ENCODE measurements around the gene SETD2.
A peak's percentile ranks its signal among the peaks of the same experiment; 100 is the strongest.

Gene SETD2

GRCh38 chr3:47000922-47001730 is 162.8 kb downstream of the SETD2 start:
- H3K4me3 ChIP-seq (ENCODE audit: low read depth, low read length) = no peak overlapping the region
- TF ChIP-seq MAX (IDR thresholded peaks at IDR 0.05; ENCODE audit: low read depth, low read length) (no peak), POLR2A (IDR thresholded peaks at IDR 0.05; ENCODE audit: extremely low read depth, insufficient read length) (no peak), CTCF (IDR thresholded peaks at IDR 0.05; ENCODE audit: low read depth, low read length) (no peak), MYC (IDR thresholded peaks at IDR 0.05; ENCODE audit: low read depth, low read length) (no peak)
- no peak for DNase-seq (ENCODE audit: low read depth)

- peak; percentile 60 for DNase-seq (ENCODE audit: low read depth)
- TF ChIP-seq CTCF (IDR thresholded peaks at IDR 0.05; ENCODE audit: low read depth, low read length) = no peak
- TF ChIP-seq POLR2A (IDR thresholded peaks at IDR 0.05; ENCODE audit: extremely low read depth, insufficient read length) = no peak
- TF ChIP-seq MYC (IDR thresholded peaks at IDR 0.05; ENCODE audit: low read depth, low read length) = no peak
- TF ChIP-seq MAX (IDR thresholded peaks at IDR 0.05; ENCODE audit: low read depth, low read length) = no peak
- H3K4me3 ChIP-seq (ENCODE audit: low read depth, low read length) = no peak overlapping the region
Observed at GRCh38 chr3:47000198-47000815, 163.6 kb downstream of the SETD2 start.

DNA sequence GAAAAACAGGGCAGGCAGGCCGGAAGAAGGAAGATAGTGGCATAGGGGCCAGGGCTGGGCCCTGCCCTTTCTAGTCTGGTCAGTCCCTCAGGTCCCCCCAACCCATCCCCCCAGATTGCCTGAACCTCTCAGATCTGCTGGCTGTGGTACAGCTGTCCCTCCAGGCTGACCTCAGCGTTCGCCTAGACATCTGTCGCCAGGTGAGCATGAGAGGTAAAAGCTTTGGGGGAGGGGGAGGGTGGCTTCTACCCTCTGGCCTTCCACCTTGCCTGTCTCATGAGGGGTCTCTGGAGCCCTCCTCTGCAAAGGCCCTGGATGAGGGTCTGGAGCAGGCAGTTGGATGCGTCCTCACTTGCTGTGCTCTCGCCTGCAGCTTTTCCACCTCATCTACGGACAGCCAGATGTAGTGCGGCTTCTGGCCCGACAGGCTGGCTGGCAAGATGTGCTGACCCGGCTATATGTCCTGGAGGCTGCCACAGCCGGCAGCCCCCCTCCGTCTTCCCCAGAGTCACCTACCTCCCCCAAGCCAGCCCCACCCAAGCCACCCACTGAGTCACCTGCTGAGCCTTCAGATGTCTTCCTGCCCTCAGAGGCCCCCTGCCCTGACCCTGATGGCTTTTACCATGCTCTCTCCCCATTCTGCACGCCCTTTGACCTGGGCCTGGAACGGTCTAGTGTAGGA is 164.3 kb downstream of the SETD2 start:
- TF ChIP-seq CTCF (IDR thresholded peaks at IDR 0.05; ENCODE audit: low read depth, low read length) = no peak
- no peak for TF ChIP-seq MAX (IDR thresholded peaks at IDR 0.05; ENCODE audit: low read depth, low read length)
- no peak for TF ChIP-seq POLR2A (IDR thresholded peaks at IDR 0.05; ENCODE audit: extremely low read depth, insufficient read length)
- TF ChIP-seq MYC (IDR thresholded peaks at IDR 0.05; ENCODE audit: low read depth, low read length) = no peak
- no peak overlapping the region for H3K4me3 ChIP-seq (ENCODE audit: low read depth, low read length)
- DNase-seq (ENCODE audit: low read depth) = no peak

GRCh38 chr3:46998852-46999515 is 164.9 kb downstream of the SETD2 start:
- H3K4me3 ChIP-seq (ENCODE audit: low read depth, low read length) = no peak overlapping the region
- no peak for DNase-seq (ENCODE audit: low read depth)
- TF ChIP-seq MAX (IDR thresholded peaks at IDR 0.05; ENCODE audit: low read depth, low read length) = no peak
- no peak for TF ChIP-seq POLR2A (IDR thresholded peaks at IDR 0.05; ENCODE audit: extremely low read depth, insufficient read length)
- no peak for TF ChIP-seq CTCF (IDR thresholded peaks at IDR 0.05; ENCODE audit: low read depth, low read length)
- no peak for TF ChIP-seq MYC (IDR thresholded peaks at IDR 0.05; ENCODE audit: low read depth, low read length)

DNA sequence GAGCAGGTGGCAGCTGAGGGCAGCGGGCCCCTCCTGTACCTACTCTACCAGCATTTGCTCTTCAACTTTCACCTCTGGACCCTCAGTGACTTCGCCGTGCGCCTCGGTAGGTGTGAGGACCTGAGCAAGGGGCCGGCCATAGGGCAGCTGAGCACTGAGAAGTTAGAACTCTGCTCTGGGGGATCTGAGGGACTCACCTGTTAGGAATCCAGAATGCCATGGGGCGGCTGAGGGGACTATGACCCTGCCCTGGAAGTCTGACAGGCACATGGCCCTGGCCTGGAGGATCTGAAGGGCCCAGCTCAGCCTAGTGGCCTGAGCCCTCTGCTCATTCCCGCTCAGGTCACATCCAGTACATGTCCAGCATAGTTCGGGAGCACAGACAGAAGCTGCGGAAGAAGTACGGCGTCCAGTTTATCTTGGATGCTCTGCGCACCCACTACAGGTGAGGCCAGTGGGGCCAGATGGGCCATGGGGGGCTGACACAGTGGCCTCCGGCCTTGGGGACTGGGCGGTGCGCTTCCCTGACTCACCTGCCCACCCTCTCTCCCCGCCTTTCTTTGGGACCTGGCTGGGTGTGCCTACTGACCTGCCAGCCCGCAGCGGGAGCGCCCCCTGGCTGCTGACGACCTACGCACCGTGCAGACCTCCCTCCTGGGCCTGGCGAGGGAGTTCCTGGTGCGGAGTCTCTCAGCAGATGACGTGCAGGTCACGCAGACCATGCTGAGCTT is 165.6 kb downstream of the SETD2 start:
- no peak overlapping the region for H3K4me3 ChIP-seq (ENCODE audit: low read depth, low read length)
- DNase-seq (ENCODE audit: low read depth) = peak; percentile 73
- TF ChIP-seq POLR2A (IDR thresholded peaks at IDR 0.05; ENCODE audit: extremely low read depth, insufficient read length) (no peak), MYC (IDR thresholded peaks at IDR 0.05; ENCODE audit: low read depth, low read length) (no peak), CTCF (IDR thresholded peaks at IDR 0.05; ENCODE audit: low read depth, low read length) (peak; percentile 76)

Measured in NB4 (cell line).